ENCODE data around the gene RANBP10.

The RANBP10 gene

DNA sequence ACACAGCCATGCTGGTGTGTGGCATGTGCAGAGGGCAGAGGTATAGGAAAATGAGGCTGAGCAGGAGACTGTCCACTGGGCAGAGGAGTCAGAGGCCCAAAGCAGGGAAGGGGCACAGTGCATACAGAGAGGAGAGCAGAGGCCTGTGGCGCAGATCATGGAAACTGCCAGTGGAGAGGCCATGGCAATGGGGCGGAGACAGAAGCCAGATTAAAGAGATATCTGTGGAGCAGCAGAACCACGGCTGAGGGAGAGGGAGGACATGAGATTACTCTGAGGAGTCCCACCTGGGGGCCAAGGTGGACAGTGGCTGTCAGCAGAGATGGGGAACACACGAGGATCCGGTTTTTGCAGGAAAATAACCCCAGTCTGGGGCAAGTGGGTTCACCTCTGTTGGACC is 43.3 kb downstream of the RANBP10 start:
- TF ChIP-seq, protein P1, sequence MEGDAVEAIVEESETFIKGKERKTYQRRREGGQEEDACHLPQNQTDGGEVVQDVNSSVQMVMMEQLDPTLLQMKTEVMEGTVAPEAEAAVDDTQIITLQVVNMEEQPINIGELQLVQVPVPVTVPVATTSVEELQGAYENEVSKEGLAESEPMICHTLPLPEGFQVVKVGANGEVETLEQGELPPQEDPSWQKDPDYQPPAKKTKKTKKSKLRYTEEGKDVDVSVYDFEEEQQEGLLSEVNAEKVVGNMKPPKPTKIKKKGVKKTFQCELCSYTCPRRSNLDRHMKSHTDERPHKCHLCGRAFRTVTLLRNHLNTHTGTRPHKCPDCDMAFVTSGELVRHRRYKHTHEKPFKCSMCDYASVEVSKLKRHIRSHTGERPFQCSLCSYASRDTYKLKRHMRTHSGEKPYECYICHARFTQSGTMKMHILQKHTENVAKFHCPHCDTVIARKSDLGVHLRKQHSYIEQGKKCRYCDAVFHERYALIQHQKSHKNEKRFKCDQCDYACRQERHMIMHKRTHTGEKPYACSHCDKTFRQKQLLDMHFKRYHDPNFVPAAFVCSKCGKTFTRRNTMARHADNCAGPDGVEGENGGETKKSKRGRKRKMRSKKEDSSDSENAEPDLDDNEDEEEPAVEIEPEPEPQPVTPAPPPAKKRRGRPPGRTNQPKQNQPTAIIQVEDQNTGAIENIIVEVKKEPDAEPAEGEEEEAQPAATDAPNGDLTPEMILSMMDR (IDR thresholded peaks at IDR 0.05; ENCODE audit: insufficient read depth, low read length), result no peak
- TF ChIP-seq POLR2AphosphoS5 (IDR thresholded peaks at IDR 0.05; ENCODE audit: low read depth) (no peak), SPI1 (IDR thresholded peaks at IDR 0.05; ENCODE audit: borderline replicate concordance, low read depth) (no peak), GABPA (IDR thresholded peaks at IDR 0.05; ENCODE audit: low read depth) (no peak)
- TF ChIP-seq, protein P2, sequence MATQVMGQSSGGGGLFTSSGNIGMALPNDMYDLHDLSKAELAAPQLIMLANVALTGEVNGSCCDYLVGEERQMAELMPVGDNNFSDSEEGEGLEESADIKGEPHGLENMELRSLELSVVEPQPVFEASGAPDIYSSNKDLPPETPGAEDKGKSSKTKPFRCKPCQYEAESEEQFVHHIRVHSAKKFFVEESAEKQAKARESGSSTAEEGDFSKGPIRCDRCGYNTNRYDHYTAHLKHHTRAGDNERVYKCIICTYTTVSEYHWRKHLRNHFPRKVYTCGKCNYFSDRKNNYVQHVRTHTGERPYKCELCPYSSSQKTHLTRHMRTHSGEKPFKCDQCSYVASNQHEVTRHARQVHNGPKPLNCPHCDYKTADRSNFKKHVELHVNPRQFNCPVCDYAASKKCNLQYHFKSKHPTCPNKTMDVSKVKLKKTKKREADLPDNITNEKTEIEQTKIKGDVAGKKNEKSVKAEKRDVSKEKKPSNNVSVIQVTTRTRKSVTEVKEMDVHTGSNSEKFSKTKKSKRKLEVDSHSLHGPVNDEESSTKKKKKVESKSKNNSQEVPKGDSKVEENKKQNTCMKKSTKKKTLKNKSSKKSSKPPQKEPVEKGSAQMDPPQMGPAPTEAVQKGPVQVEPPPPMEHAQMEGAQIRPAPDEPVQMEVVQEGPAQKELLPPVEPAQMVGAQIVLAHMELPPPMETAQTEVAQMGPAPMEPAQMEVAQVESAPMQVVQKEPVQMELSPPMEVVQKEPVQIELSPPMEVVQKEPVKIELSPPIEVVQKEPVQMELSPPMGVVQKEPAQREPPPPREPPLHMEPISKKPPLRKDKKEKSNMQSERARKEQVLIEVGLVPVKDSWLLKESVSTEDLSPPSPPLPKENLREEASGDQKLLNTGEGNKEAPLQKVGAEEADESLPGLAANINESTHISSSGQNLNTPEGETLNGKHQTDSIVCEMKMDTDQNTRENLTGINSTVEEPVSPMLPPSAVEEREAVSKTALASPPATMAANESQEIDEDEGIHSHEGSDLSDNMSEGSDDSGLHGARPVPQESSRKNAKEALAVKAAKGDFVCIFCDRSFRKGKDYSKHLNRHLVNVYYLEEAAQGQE (IDR thresholded peaks at IDR 0.05; ENCODE audit: insufficient replicate concordance, low read depth), result no peak
- H3K27me3 ChIP-seq (ENCODE audit: insufficient read depth, poor library complexity, severe bottlenecking), result no peaks in the 10 kb centered on the region
- no peak for DNase-seq (ENCODE audit: low read depth in 1 of 2, low spot score in 1 of 2)
- H3K27ac ChIP-seq (replicated peaks), result no peak overlapping the region
- no peak overlapping the region for H3K4me3 ChIP-seq (replicated peaks; ENCODE audit: insufficient read depth, low read length)

DNA sequence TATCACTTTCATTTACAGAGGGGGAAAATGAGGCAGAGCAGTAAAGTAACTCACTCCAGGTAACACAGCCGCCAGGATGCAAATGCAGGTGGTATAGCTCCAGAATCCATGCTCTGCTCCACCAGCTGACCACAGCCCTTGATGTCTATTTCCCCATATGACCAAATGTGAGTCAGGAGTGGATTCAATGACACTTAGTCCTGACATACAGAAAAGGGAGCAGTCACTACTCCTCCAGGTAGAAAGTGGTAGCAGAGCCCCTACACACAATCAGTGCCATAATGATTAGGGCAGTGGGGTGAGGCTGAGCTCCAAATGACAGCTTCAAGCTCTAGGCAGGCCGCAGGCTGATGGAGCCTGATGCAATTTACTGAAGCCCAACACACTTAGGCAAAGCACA is 44.0 kb downstream of the RANBP10 start:
- DNase-seq (ENCODE audit: low read depth in 1 of 2, low spot score in 1 of 2), result no peak
- Histone ChIP-seq H3K27me3 (ENCODE audit: insufficient read depth, poor library complexity, severe bottlenecking) (no peaks in the 10 kb centered on the region), H3K4me3 (replicated peaks; ENCODE audit: insufficient read depth, low read length) (no peak overlapping the region), H3K27ac (replicated peaks) (no peak overlapping the region)
- TF ChIP-seq GABPA (IDR thresholded peaks at IDR 0.05; ENCODE audit: low read depth) (no peak), SPI1 (IDR thresholded peaks at IDR 0.05; ENCODE audit: borderline replicate concordance, low read depth) (no peak), POLR2AphosphoS5 (IDR thresholded peaks at IDR 0.05; ENCODE audit: low read depth) (no peak)
- TF ChIP-seq, protein P2 (IDR thresholded peaks at IDR 0.05; ENCODE audit: insufficient replicate concordance, low read depth), result no peak
- TF ChIP-seq, protein P1 (IDR thresholded peaks at IDR 0.05; ENCODE audit: insufficient read depth, low read length), result no peak

DNA sequence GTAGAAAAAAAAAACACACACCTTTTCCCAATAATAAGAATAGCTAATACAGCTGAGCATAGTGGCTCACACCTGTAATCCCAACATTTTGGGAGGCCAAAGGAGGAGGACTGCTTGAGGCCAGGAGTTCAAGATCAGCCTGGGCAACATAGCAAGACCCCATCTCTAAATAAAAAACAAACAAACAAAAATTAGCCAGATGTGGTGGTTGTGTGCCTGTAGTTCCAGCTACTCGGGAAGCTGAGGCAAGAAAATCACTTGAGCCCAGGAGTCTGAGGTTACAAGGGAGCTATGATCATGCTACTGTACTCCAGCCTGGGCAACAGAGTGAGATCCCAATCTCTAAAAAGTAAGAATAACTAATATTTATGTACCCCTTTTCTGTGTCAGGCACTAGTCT is 44.4 kb downstream of the RANBP10 start:
- no peak for DNase-seq (ENCODE audit: low read depth in 1 of 2, low spot score in 1 of 2)
- no peak overlapping the region for H3K4me3 ChIP-seq (replicated peaks; ENCODE audit: insufficient read depth, low read length)
- H3K27ac ChIP-seq (replicated peaks), result no peak overlapping the region
- TF ChIP-seq, protein P2 (IDR thresholded peaks at IDR 0.05; ENCODE audit: insufficient replicate concordance, low read depth), result no peak
- TF ChIP-seq POLR2AphosphoS5 (IDR thresholded peaks at IDR 0.05; ENCODE audit: low read depth), result no peak
- no peak for TF ChIP-seq SPI1 (IDR thresholded peaks at IDR 0.05; ENCODE audit: borderline replicate concordance, low read depth)
- no peak for TF ChIP-seq GABPA (IDR thresholded peaks at IDR 0.05; ENCODE audit: low read depth)
- TF ChIP-seq, protein P1 (IDR thresholded peaks at IDR 0.05; ENCODE audit: insufficient read depth, low read length), result no peak
- no peaks in the 10 kb centered on the region for H3K27me3 ChIP-seq (ENCODE audit: insufficient read depth, poor library complexity, severe bottlenecking)

Measured in HL-60 (cell line).